ENCODE results near the gene ADPGK.
"Not testable (repeated sequence)": the region's sequence is repeated elsewhere in the genome, so short reads cannot be mapped to it uniquely, and the experiment has no call there.

Gene ADPGK

DNA sequence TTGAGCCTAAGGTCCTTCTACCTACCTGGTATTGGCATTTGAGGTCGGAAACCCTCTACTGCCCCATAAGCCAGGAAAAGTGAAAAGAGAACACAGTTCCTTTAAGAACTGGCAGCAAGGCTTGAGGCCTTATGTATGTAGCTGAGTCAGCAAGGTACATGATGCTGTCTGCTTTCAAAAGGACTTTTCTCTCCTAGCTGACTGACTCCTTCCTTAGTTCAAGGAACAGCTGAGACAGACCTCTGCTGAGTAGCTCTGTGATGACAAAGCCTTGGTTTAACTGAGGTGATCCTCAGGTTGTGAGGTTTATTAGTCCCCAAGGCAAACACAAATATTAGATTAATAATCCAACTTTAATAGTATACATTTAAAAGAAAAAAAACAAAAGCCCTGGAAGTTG lies 45.8 kb downstream of the ADPGK start:
- DNase-seq = no peak

DNA sequence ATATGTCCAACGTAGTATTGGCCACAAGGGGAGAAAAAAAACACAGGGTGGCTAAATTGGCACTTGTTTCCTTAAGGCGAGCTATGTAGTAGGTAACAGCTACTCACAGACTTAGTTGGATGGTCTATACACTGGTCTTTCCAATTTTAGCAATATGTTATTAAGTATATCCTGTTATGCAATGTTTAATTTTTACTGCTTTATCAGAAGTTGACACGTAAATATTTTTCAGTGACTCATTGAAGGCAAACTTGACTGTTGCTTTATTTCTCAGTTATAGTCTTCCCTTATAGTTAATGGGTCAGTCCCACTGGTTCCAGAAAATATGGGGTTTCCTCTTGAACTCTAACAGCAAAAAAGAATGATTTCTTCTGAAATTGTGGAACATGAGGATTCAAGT lies 46.5 kb downstream of the ADPGK start:
- no peak for DNase-seq

DNA sequence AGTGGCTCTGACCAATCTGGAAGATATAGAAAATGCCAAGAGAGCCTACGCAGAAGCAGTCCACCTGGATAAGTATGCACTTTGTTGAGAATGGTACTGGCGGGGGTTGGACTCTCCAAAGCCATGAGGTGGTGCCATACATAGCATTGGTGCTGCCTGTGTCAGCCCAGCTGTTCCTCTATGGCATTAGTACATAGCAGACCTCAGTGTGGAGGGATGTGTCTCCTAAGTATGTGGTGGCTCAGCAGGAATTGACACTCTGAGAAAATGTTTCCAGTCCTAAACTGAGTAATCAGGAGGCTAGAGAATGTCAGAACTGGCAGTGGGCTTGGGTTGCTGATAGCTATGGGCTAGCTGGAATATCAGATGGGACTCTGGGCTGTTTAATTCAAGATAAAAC lies 48.4 kb downstream of the ADPGK start:
- no peak for DNase-seq

DNA sequence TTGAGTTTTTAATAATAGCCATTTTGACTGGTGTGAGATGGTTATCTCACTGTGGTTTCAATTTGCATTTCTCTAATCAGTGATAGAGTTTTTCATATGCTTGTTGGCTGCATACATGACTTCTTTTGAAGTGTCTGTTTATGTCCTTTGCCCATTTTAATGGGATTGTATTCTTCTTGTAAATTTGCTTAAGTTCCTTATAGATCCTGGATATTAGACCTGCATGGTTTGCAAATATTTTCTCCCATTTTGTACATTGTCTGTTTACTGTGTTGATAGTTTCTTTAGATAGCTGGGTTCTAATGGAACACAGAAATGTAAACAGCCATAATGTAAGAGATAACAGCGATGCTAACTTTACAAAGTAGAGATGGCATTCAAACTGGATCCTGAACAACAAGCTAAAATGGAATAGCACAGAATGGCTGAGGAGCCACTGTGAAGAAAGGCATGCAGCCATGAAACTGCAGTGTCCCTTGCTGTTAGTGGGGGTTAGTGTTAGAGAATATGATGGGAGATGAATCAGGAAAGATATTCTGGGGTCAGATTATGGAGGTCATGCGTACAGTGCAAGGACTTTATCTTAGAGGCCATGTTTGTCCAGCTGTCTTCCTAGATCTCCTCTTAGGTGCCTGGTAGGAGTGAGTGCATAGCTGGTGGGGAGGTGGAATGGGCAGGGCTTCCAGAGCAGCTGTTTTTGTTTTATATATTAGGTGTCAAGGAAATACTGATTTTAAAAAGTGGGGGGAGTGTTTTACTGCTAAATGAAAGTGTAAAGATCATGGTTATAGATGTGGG lies 49.4 kb downstream of the ADPGK start:
- no peak for DNase-seq

DNA sequence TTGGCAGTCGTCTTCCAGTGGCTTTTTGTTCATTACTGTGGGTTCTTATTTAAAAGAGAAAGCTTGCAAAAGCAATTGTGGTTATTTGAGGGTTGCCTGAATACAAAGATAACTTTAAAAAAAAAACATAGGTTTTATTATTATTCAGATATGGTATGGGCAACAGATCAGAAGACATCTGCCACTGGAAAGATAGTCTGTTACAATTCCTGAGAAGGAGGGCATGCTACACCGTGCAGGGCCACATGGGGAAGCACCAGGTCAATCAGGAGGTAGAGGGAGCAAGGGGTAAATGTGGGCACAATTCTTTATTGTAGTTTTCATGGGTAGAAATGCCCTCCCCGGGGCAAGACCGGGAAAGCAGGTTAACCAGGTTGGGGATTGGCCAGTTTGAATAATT lies 51.0 kb downstream of the ADPGK start:
- no peak for DNase-seq

DNA sequence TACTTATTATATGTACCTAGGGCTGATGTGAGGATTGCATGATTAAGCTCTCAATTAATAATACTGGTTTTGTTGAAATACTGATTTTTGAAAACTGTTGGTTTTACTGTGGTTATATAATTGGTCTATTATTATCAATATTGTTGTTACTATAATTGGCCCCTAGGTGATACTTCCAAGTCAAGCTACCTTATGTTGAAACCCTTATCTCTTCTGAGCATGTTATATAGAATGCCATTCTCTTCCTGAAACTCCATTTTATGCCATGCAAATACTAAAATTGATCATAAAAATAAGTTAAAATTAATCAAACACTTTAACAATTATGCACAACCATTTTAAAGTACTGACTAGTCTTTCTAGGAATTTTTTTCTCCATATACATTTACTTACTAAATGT lies 51.5 kb downstream of the ADPGK start:
- no peak for DNase-seq

GRCh38 chr15:72728821-72729220 lies 54.7 kb downstream of the ADPGK start:
- DNase-seq = no peak

- DNase-seq = not testable (repeated sequence)
These were observed 55.3 kb downstream of the ADPGK start for GRCh38 chr15:72728249-72728648.

DNA sequence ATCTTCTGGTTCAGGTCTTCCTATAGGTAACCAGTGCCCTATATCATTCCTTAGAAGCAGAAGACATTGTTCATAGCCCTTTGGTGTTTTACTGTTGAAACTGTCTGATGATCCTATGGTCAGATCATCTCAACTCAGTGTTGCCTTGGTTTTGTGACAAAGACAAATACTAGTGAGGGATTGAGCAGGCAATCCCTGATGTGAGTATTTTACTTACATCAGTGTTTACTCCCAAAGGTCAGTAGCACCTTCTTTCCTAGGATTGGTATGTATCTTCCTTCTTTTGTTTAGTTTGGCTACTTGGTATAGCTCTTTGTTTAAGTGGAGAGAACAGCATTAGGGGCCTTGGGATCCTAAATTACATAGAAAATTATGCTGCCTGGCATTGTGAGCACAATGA lies 56.4 kb downstream of the ADPGK start:
- no peak for DNase-seq

- not testable (repeated sequence) for DNase-seq
These were observed 57.7 kb downstream of the ADPGK start for GRCh38 chr15:72725851-72726250.

- DNase-seq = no peak
These were observed 58.1 kb downstream of the ADPGK start for GRCh38 chr15:72725446-72725845.

DNA sequence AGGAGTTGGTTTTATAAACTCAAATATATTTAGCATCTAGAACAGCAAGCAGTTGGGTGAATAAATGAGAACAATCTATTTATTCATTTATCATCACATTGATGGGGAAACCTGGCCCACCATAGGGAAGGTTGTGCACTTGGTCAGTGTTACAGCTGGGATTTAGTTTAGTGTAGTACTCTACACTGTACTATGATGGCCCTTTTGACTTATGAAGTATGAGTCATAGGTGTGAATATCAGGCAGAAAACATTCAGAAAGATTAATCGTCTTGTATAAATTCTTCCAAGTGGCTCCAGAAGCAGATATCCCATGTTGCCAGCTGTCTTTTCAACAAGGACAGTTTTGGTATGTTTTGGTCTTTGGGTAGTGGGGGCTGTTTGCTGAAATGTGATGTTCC lies 59.5 kb downstream of the ADPGK start:
- no peak for DNase-seq

DNA sequence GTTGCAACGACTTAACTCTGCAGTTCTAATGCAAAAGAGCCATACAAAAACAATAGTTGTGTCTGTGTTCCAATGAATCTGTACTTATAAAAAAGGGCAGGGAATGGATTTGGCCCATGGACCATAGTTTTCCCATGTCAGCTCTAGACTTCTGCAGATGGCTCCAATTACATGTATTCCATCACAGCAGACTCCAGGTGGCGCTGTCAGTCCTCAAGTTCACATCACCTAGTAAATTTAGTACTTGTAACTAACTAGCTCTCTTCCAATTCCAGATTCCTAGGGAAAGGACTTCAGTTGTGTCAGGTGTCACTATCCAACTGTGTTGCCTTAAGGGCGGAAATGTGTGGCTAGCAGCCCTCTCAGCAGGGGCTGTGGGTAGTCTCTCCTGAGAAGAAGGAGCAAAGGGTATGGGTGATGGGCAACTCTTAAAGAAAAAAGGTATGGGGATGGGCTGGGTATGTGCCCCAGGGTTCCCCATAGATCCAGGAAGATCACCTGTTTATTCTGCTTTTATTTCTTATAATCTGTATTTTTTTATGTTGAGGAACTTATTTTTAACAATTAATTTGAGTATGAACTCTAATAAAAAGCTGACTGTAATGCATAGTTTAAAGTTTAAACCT lies 61.4 kb downstream of the ADPGK start:
- peak; percentile 44 to 47 for DNase-seq

DNA sequence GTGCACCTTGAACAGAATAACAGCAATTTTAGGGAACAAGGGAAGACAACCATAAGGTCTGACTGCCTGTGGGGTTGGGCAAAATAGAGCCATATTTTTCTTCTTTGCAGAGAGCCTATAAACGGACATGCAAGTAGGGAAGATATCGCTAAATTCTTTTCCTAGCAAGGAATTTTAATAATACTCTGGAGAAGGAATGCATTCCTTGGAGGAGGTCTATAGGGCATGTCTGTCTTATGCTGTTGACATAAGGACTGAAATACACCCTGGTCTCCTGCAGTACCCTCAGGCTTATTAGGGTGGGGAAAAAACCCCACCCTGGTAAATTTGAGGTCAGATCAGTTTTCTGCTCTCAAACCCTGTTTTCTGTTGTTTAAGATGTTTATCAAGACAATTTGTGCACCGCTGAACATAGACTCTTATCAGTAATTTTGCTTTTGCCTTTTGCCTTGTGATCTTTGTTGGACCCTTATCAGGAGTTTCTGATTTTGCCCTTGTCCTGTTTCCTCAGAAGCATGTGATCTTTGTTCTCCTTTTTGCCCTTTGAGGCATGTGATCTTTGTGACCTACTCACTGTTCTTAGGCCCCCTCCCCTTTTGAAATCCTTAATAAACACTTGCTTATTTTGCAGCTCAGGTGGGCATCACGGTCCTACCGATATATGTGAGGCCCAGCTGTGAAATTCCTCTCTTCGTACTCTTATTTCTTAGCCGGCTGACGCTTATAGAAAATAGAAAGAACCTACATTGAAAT lies 74.8 kb downstream of the ADPGK start:
- DNase-seq = not testable (repeated sequence)

GRCh38 chr15:72706266-72706665 lies 77.3 kb downstream of the ADPGK start:
- no peak for DNase-seq

All from AML-193 (cell line).